Lower leg skin (tissue), 3 donors: ENCODE results near the gene RPRML.

Source experiments
- POLR2A ChIP-seq, 2 donors: fragments of 450-650 bp; IDR thresholded peaks; one replicate each; pipeline ENCODE4 v1.6.1; 2016 to 2017; ENCODE audit warnings: antibody characterized with exemption in 2 of 2, mild to moderate bottlenecking in 1 of 2, moderate library complexity in 1 of 2
- TF ChIP-seq, protein P1 (sequence below), 3 donors: fragments of 450-650 bp; IDR thresholded peaks; one replicate each; pipeline ENCODE4 v1.5.1; 2016; ENCODE audit warnings: antibody characterized with exemption in 3 of 3, mild to moderate bottlenecking in 3 of 3, moderate library complexity in 2 of 3

DNA sequence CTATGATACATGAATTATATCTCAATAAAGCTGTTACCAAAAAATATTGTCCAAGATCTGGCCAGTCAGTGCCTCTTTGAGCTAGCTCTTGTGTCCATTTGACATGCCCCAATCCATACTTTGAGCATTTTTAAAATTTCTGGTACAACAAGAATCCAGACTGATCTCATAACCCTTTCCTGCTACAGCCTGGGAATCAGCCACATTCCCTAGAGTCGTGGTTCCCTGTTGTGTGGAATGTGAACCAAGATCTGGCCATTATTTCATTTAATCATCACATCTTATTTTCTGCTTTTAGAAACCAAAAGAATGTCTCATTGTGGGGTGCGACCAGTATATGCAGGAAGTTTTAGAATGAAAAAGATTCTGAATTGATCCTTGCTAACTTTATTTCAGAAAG is 34.3 kb upstream of the RPRML start:
- no peak for TF ChIP-seq POLR2A (IDR thresholded peaks at IDR 0.05)
- TF ChIP-seq, protein P1, sequence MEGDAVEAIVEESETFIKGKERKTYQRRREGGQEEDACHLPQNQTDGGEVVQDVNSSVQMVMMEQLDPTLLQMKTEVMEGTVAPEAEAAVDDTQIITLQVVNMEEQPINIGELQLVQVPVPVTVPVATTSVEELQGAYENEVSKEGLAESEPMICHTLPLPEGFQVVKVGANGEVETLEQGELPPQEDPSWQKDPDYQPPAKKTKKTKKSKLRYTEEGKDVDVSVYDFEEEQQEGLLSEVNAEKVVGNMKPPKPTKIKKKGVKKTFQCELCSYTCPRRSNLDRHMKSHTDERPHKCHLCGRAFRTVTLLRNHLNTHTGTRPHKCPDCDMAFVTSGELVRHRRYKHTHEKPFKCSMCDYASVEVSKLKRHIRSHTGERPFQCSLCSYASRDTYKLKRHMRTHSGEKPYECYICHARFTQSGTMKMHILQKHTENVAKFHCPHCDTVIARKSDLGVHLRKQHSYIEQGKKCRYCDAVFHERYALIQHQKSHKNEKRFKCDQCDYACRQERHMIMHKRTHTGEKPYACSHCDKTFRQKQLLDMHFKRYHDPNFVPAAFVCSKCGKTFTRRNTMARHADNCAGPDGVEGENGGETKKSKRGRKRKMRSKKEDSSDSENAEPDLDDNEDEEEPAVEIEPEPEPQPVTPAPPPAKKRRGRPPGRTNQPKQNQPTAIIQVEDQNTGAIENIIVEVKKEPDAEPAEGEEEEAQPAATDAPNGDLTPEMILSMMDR (IDR thresholded peaks at IDR 0.05) = no peak
